H1 (cell line): ENCODE measurements around the gene PLA2G4E. TPM values are rescaled to one million over a fixed set of nuclear protein-coding genes. Genes with fewer than 3 reads are reported as not detected.

Source experiments
- BACH1 ChIP-seq: IDR thresholded peaks from 2 replicates; pipeline ENCODE4 v1.6.1; 2012; ENCODE audit warnings: low read length, improper control_type of control experiment
- CTBP2 ChIP-seq: IDR thresholded peaks from 2 replicates; pipeline ENCODE4 v1.7.0; 2011; ENCODE audit warnings: borderline replicate concordance, mild to moderate bottlenecking, moderate library complexity, mixed read lengths, low read length; ENCODE audit not compliant: insufficient read depth, insufficient read length
- EGR1 ChIP-seq: IDR thresholded peaks from 2 replicates; pipeline ENCODE4 v1.6.1; 2011; ENCODE audit warnings: low read depth, low read length, borderline replicate concordance
- EP300 ChIP-seq, 2 experiments: IDR thresholded peaks; 1 replicate in 1 of 2; 2 replicates in 1 of 2; pipeline ENCODE4 v1.6.1; 2011 to 2012; ENCODE audit warnings: low read depth in 2 of 2, low read length in 2 of 2, mild to moderate bottlenecking in 2 of 2, borderline replicate concordance in 1 of 2, inconsistent platforms in 1 of 2, moderate library complexity in 1 of 2
- JUND ChIP-seq: IDR thresholded peaks from 2 replicates; pipeline ENCODE4 v1.6.1; 2011; ENCODE audit warnings: mild to moderate bottlenecking, improper control_type of control experiment, low read length
- MAFK ChIP-seq: IDR thresholded peaks from 2 replicates; pipeline ENCODE4 v1.6.1; 2012; ENCODE audit warnings: low read depth, mild to moderate bottlenecking, improper control_type of control experiment, low read length
- YY1 ChIP-seq: IDR thresholded peaks from 2 replicates; pipeline ENCODE4 v1.6.1; 2011; ENCODE audit warnings: low read depth, mild to moderate bottlenecking, low read length
- polyA plus RNA-seq, 7 experiments: library from polyadenylated mRNA; depleted of rRNA in 3 of 7; stranded (reverse) in 5 of 7; unstranded in 2 of 7; fragments of >200 nt in 5 of 7; fragments of 200-250 nt in 2 of 7; gene quantifications; 1 replicate in 5 of 7; 2 replicates in 1 of 7; 4 replicates in 1 of 7; pipeline versions ENCODE4 v1.2.1 to v1.2.3, GENCODE V29; 2011 to 2013; ENCODE audit warnings: missing spikeins in 2 of 7, mixed read lengths in 2 of 7
- total RNA-seq: library from RNA; stranded (reverse); fragmentation: NEBNext Ultra II Directional; extraction: Animal tissue kit (Norgen Biotek cat#: 25700); gene quantifications from 2 replicates; pipeline ENCODE4 v1.2.1, GENCODE V29; 2021
- TF ChIP-seq, protein P1 (sequence below): IDR thresholded peaks from 2 replicates; pipeline ENCODE4 v1.6.1; 2012; ENCODE audit warnings: inconsistent platforms

The PLA2G4E gene
- total and polyA plus RNA-seq, 2 of the 8 experiments (the other 6 are each of a cell fraction or from before 2014, with no cell fraction given), result 0.03 TPM; not detected in 1

DNA sequence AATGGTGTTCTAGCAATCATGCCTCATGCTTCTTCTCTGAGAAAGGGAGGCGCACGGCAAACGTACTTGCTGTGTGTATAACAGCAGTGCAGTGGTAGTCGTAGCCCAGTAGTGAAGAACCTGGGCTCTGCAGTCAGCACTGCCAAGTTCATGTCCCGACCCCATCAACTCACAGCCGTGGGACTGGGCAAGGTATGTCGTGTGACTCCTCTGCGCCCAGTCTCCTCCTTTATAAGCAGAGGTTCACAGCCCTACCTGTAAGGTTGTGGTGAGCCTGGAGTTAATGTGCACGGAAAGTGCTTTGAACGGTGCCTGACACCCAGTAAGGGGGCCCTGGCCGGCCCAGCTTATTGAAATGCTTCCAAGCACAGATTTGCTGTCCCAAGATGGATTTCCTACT lies 75.1 kb downstream of the PLA2G4E start (continued):
- TF ChIP-seq JUND (no peak), CTBP2 (no peak), YY1 (no peak), MAFK (no peak), EGR1 (no peak), EP300 (IDR thresholded peaks at IDR 0.05; ENCODE audit: borderline replicate concordance in 1 of 2, low read depth in 2 of 2, low read length in 2 of 2) (no peak), BACH1 (no peak)
- TF ChIP-seq, protein P1, sequence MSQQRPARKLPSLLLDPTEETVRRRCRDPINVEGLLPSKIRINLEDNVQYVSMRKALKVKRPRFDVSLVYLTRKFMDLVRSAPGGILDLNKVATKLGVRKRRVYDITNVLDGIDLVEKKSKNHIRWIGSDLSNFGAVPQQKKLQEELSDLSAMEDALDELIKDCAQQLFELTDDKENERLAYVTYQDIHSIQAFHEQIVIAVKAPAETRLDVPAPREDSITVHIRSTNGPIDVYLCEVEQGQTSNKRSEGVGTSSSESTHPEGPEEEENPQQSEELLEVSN, result no peak
